CD8-positive, alpha-beta memory T cell (primary cell): ENCODE data around the gene OIT3. TPM values are rescaled to one million over a fixed set of nuclear protein-coding genes. Genes with fewer than 3 reads are reported as not detected.

Experiments used
- CTCF ChIA-PET: fragments of 350-600 bp; sonication (Branson Sonifier 250); formaldehyde crosslinking; loops from one replicate; lab custom pipeline; 2021; ENCODE audit warnings: antibody characterized with exemption; lab: Charles Lee
- POLR2A ChIA-PET: fragments of 350-600 bp; sonication (Branson Sonifier 250); formaldehyde crosslinking; loops from one replicate; lab custom pipeline; 2021; ENCODE audit warnings: antibody characterized with exemption; lab: Charles Lee
- DNase-seq, 5 donors: peaks; one replicate each; pipeline versions ENCODE4 v3.0.0 to v3.0.0-alpha.2; 2020 to 2022; ENCODE audit warnings: mixed read lengths in 1 of 5
- H3K27ac ChIP-seq: one replicate; pipeline ENCODE4 v1.7.0; 2013; ENCODE audit warnings: low read depth, mild to moderate bottlenecking, low read length, moderate library complexity
- H3K27me3 ChIP-seq: 2 replicates; pipeline ENCODE4 v1.7.0; 2013; ENCODE audit warnings: low read length, mild to moderate bottlenecking; ENCODE audit not compliant: insufficient read depth, poor library complexity, severe bottlenecking
- H3K36me3 ChIP-seq: 2 replicates; pipeline ENCODE4 v1.7.0; 2013; ENCODE audit warnings: mild to moderate bottlenecking, low read length, moderate library complexity; ENCODE audit not compliant: insufficient read depth
- H3K4me1 ChIP-seq: 2 replicates; pipeline ENCODE4 v1.7.0; 2013; ENCODE audit warnings: mild to moderate bottlenecking, low read length, moderate library complexity; ENCODE audit not compliant: insufficient read depth
- H3K4me3 ChIP-seq: 2 replicates; pipeline ENCODE4 v1.7.0; 2013; ENCODE audit warnings: mild to moderate bottlenecking, low read length
- H3K9me3 ChIP-seq: 2 replicates; pipeline ENCODE4 v1.7.0; 2013; ENCODE audit warnings: mild to moderate bottlenecking, low read length
- H3K27ac Mint-ChIP-seq, 8 donors: one replicate each; pipeline ENCODE4 v1.8.0; 2020 to 2021; ENCODE audit warnings: mixed read lengths in 8 of 8, mild to moderate bottlenecking in 6 of 8, inconsistent platforms in 3 of 8, moderate library complexity in 3 of 8
- H3K27me3 Mint-ChIP-seq, 2 donors: one replicate each; pipeline ENCODE4 v1.8.0; 2020 to 2021; ENCODE audit warnings: mixed read lengths in 2 of 2, mild to moderate bottlenecking in 1 of 2, moderate library complexity in 1 of 2
- H3K36me3 Mint-ChIP-seq, 3 donors: one replicate each; pipeline ENCODE4 v1.8.0; 2020 to 2021; ENCODE audit warnings: mixed read lengths in 3 of 3, inconsistent platforms in 1 of 3, mild to moderate bottlenecking in 1 of 3
- H3K4me1 Mint-ChIP-seq, 3 donors: one replicate each; pipeline ENCODE4 v1.8.0; 2020 to 2021; ENCODE audit warnings: mixed read lengths in 3 of 3, inconsistent platforms in 1 of 3, mild to moderate bottlenecking in 1 of 3
- H3K4me3 Mint-ChIP-seq, 7 donors: one replicate each; pipeline ENCODE4 v1.8.0; 2020 to 2021; ENCODE audit warnings: mixed read lengths in 7 of 7, mild to moderate bottlenecking in 6 of 7, moderate library complexity in 4 of 7, inconsistent platforms in 2 of 7
- H3K9me3 Mint-ChIP-seq, 5 donors: one replicate each; pipeline ENCODE4 v1.8.0; 2020 to 2022; ENCODE audit warnings: mixed read lengths in 5 of 5, mild to moderate bottlenecking in 3 of 5, moderate library complexity in 2 of 5, inconsistent platforms in 1 of 5
- polyA plus RNA-seq: library from polyadenylated mRNA; unstranded; fragments of 300-500 nt; fragmentation: Illumina TruSeq; gene quantifications from one replicate; pipeline ENCODE4 v1.2.3, GENCODE V29; 2021
- total RNA-seq, 2 experiments: library from RNA; stranded (reverse); gene quantifications; one replicate each; pipeline ENCODE4 v1.2.3, GENCODE V29; 2021

The OIT3 gene
- total and polyA plus RNA-seq, 3 experiments from 2014 or later: not detected

GRCh38 chr10:72935361-72935760, 41.8 kb downstream of the OIT3 start:
- ChIA-PET CTCF (no interaction called here), POLR2A (no interaction called here)
- H3K27me3 ChIP-seq: no peaks in the 10 kb centered on the region
- no peaks in the 10 kb centered on the region for H3K9me3 ChIP-seq
- Mint-ChIP-seq H3K9me3 (no peaks in the 10 kb centered on the region), H3K27ac (no peak overlapping the region), H3K27me3 (peaks cover under 1 to 15% of the 10 kb centered on the region in 2 donors), H3K4me3 (no peak overlapping the region), H3K36me3 (no peaks in the 10 kb centered on the region), H3K4me1 (no peaks in the 10 kb centered on the region)
- no peak overlapping the region for H3K4me3 ChIP-seq
- H3K4me1 ChIP-seq: no peaks in the 10 kb centered on the region
- DNase-seq: no peak
- H3K36me3 ChIP-seq: no peaks in the 10 kb centered on the region
- H3K27ac ChIP-seq: no peak overlapping the region

DNA sequence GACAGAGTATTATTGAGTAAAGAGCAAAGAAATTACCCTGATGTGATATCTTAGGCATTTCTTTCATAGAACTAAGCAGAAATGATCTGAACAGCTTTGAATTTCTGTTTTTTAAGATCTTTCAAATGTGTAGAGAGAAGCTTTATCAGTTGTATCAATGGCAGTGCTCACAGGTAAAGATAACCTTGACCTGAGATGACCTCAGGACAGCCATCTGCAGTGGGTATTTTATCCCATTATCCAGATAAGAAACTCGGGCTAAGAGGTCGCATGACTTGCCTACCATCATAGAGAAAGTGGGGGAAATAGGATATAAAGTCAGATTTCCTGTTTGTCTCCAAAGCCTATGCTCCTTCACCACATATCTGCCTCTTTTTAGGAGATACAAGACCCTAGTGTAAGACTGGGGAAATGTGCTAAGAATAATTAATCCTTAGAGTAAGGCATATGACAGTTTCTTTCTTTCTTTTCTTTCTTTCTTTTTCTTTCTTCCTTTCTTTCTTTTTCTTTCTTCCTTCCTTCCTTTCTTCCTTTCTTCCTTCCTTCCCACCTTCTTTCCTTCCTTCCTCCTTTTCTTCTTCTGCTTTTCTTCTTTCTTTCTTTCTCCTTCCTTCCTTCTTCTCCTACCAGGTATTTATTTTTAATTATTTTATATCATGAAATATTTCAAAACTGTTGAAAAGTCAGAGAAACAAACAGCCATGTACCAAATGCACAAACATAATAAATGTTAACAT, 50.1 kb downstream of the OIT3 start:
- H3K4me3 ChIP-seq: no peak overlapping the region
- no peak overlapping the region for H3K27ac ChIP-seq
- Mint-ChIP-seq H3K9me3 (no peaks in the 10 kb centered on the region), H3K27me3 (peaks cover 18 to 25% of the 10 kb centered on the region in 2 donors), H3K27ac (peak overlapping the region in 1 of 8 donors; percentile 57), H3K4me1 (peaks cover 14 to 17% (median 17%) of the 10 kb centered on the region in 3 donors), H3K36me3 (no peaks in the 10 kb centered on the region), H3K4me3 (no peak overlapping the region)
- no peaks in the 10 kb centered on the region for H3K36me3 ChIP-seq
- ChIA-PET POLR2A (no interaction called here), CTCF (no interaction called here)
- no peak for DNase-seq
- no peaks in the 10 kb centered on the region for H3K4me1 ChIP-seq
- no peaks in the 10 kb centered on the region for H3K9me3 ChIP-seq
- no peaks in the 10 kb centered on the region for H3K27me3 ChIP-seq

GRCh38 chr10:72946963-72947362, 53.4 kb downstream of the OIT3 start:
- Histone ChIP-seq H3K9me3 (no peaks in the 10 kb centered on the region), H3K27ac (no peak overlapping the region), H3K4me1 (no peaks in the 10 kb centered on the region), H3K27me3 (no peaks in the 10 kb centered on the region), H3K36me3 (no peaks in the 10 kb centered on the region), H3K4me3 (no peak overlapping the region)
- no peak for DNase-seq
- peaks cover 5 to 6% (median 6%) of the 10 kb centered on the region in 3 donors for H3K4me1 Mint-ChIP-seq
- ChIA-PET CTCF (interaction anchor here (1.0 kb wide), 1 partner anchor 9 kb away, joined by 3 read pairs; no protein-coding TSS in a partner anchor), POLR2A (no interaction called here)
- no peaks in the 10 kb centered on the region for H3K9me3 Mint-ChIP-seq
- H3K36me3 Mint-ChIP-seq: no peaks in the 10 kb centered on the region
- no peak overlapping the region for H3K27ac Mint-ChIP-seq
- H3K27me3 Mint-ChIP-seq: peaks cover 24 to 40% of the 10 kb centered on the region in 2 donors
- H3K4me3 Mint-ChIP-seq: no peak overlapping the region

DNA sequence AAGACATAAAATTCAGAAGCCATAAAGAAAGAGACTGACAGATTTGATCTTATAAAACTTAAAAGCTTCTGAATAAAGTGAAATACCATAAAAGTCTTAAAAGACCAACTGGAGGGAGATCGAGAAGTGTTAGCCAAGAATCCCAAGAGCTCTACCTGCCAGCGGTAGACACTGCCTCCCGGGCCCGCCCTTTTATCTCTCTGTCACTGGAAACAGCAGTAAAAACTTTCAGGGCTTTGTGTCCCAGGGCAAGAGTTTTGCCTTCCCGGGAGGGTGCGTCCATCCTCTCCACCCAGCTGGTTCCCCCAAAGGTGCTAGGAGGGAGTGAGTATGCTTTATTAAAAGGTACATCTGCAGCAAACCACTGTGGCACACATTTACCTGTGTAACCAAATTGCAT, 55.2 kb downstream of the OIT3 start:
- Mint-ChIP-seq H3K4me3 (no peak overlapping the region), H3K4me1 (no peaks in the 10 kb centered on the region), H3K36me3 (no peaks in the 10 kb centered on the region), H3K9me3 (no peaks in the 10 kb centered on the region), H3K27ac (no peak overlapping the region), H3K27me3 (peaks cover 20 to 46% of the 10 kb centered on the region in 2 donors)
- H3K9me3 ChIP-seq: no peaks in the 10 kb centered on the region
- no peaks in the 10 kb centered on the region for H3K4me1 ChIP-seq
- no peak for DNase-seq
- H3K27ac ChIP-seq: no peak overlapping the region
- H3K36me3 ChIP-seq: no peaks in the 10 kb centered on the region
- ChIA-PET POLR2A (no interaction called here), CTCF (no interaction called here)
- no peak overlapping the region for H3K4me3 ChIP-seq
- H3K27me3 ChIP-seq: no peaks in the 10 kb centered on the region

DNA sequence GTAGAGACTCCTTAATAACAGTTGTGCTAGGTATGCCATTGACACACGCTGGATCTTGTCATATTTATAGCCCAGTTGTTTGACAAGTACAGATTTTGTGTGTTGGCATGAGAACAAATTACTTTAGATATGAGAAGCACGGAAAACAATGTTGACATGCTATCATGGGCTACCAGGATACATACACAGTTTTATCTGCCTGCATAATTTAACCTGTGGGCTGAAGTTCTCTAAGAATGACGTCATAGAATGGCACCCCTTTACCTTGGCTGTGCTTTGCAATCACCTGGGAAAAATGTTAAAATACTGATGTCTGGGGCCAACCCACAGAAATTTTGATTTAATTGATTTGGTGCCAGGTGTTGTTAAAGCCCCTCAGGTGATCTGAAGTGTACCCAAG, 58.2 kb downstream of the OIT3 start:
- Mint-ChIP-seq H3K27ac (no peak overlapping the region), H3K36me3 (no peaks in the 10 kb centered on the region), H3K4me1 (no peaks in the 10 kb centered on the region), H3K4me3 (no peak overlapping the region), H3K9me3 (no peaks in the 10 kb centered on the region), H3K27me3 (peaks cover 8 to 43% of the 10 kb centered on the region in 2 donors)
- Histone ChIP-seq H3K27ac (no peak overlapping the region), H3K9me3 (no peaks in the 10 kb centered on the region), H3K36me3 (no peaks in the 10 kb centered on the region), H3K27me3 (no peaks in the 10 kb centered on the region), H3K4me1 (no peaks in the 10 kb centered on the region), H3K4me3 (no peak overlapping the region)
- DNase-seq: no peak
- POLR2A ChIA-PET: no interaction called here
- CTCF ChIA-PET: no interaction called here

- Mint-ChIP-seq H3K9me3 (no peaks in the 10 kb centered on the region), H3K4me3 (no peak overlapping the region), H3K4me1 (no peaks in the 10 kb centered on the region), H3K27me3 (peaks cover 8 to 42% of the 10 kb centered on the region in 2 donors), H3K36me3 (no peaks in the 10 kb centered on the region), H3K27ac (no peak overlapping the region)
- no peaks in the 10 kb centered on the region for H3K4me1 ChIP-seq
- ChIA-PET CTCF (no interaction called here), POLR2A (no interaction called here)
- H3K9me3 ChIP-seq: no peaks in the 10 kb centered on the region
- H3K4me3 ChIP-seq: no peak overlapping the region
- H3K27ac ChIP-seq: no peak overlapping the region
- no peaks in the 10 kb centered on the region for H3K27me3 ChIP-seq
- no peak for DNase-seq
- H3K36me3 ChIP-seq: no peaks in the 10 kb centered on the region
Measured at GRCh38 chr10:72952189-72952588, 58.6 kb downstream of the OIT3 start.

- H3K27me3 ChIP-seq: no peaks in the 10 kb centered on the region
- H3K9me3 ChIP-seq: no peaks in the 10 kb centered on the region
- no peaks in the 10 kb centered on the region for H3K9me3 Mint-ChIP-seq
- no peaks in the 10 kb centered on the region for H3K36me3 ChIP-seq
- H3K4me3 Mint-ChIP-seq: no peak overlapping the region
- H3K27ac Mint-ChIP-seq: no peak overlapping the region
- DNase-seq: no peak
- no peak overlapping the region for H3K4me3 ChIP-seq
- H3K4me1 ChIP-seq: no peaks in the 10 kb centered on the region
- H3K36me3 Mint-ChIP-seq: no peaks in the 10 kb centered on the region
- peaks cover 8 to 37% of the 10 kb centered on the region in 2 donors for H3K27me3 Mint-ChIP-seq
- ChIA-PET CTCF (no interaction called here), POLR2A (no interaction called here)
- no peak overlapping the region for H3K27ac ChIP-seq
- no peaks in the 10 kb centered on the region for H3K4me1 Mint-ChIP-seq
Measured at GRCh38 chr10:72952642-72953158, 59.2 kb downstream of the OIT3 start.

DNA sequence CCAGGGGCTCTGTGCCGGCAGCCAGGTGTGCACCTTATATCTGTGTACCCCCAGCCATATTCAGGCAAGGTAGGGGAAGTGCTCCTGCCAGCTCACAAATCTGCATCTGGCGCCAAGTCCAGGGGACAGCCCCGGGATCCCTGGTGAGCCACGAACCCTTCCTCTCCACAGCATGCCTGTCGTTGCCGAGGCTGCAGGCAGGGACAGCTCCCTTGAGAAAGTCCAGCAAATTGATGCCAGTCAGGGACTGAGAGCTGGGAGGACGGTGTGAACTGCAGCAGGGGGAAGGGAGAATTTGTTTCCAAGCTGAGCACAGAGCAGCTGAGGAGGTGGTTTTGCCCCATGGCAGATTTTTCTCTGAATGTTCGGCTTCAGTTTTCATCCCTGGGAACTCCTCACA, 60.1 kb downstream of the OIT3 start:
- Mint-ChIP-seq H3K27ac (no peak overlapping the region), H3K4me3 (no peak overlapping the region), H3K36me3 (no peaks in the 10 kb centered on the region), H3K4me1 (no peaks in the 10 kb centered on the region), H3K27me3 (peaks cover 8 to 31% of the 10 kb centered on the region in 2 donors), H3K9me3 (no peaks in the 10 kb centered on the region)
- Histone ChIP-seq H3K36me3 (no peaks in the 10 kb centered on the region), H3K4me3 (no peak overlapping the region), H3K9me3 (no peaks in the 10 kb centered on the region), H3K4me1 (no peaks in the 10 kb centered on the region), H3K27me3 (no peaks in the 10 kb centered on the region), H3K27ac (no peak overlapping the region)
- ChIA-PET CTCF (no interaction called here), POLR2A (interaction anchor here (0.6 kb wide), 1 partner anchor 572 kb away, joined by 3 read pairs; no protein-coding TSS in a partner anchor)
- DNase-seq: no peak
